ENCODE data around the gene NOL4L.

The NOL4L gene

GRCh38 chr20:32539817-32540675 is 45.1 kb downstream of the NOL4L start:
- ATAC-seq (peak; percentile 51), DNase-seq (peak; percentile 74)

DNA sequence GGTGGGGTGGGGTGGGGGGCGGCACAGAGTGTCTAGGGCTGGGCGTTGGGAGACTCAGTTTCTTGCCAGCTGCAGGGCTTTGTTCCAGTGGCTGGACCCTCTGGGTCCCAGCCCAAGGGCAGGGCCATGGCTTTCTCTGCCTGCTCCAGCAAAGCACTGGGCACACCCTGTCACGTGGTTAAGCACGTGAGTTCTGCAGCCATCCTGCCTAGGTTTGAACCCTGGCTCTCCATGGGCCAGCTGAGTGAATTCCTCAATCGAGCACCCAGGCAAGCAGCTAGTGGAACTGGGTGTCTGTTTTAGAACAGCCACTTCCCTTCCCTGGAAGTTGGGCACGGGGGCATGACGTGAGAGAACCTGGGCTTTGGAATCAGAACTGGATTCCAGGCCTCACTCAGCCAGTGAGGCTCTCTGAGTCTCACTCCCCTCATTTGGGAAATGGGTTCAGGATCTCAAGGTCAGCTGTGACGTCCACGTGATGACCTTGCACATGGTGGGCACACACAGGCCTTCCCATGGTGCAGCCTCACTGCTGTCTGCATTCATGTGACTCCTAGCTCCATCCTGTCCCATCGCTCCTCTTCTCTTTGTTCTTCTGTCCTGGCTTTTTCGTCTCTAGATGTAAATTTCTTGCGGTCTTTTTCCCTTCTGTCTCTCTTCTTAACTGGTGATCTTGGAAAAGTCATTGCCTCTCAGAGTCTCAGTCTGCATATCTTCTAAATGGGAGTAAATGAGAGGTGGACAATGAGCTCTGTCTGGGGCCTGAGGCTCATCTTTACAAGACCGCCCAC is 45.9 kb downstream of the NOL4L start:
- DNase-seq (peak; percentile 54), ATAC-seq (no peak)

DNA sequence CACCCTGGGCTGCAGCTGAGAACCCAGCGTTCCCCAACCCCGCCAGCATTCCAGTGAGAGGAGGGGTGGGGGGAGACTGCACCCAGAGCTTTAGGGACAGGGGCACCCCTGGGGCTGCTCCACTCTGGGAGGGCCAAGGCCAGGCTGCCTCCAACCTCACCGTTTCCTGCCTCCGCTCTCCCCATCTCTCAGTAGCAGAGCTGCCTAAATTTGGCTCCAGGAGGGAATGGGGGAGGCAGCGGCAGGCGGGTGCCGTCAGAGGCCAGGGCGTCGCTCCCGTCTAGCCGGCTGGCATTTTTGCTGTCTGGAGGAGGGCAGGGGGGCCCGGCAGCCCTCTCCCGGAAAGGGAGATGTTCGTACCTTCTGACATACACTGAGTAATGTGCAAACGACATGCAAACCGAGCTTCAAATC is 46.6 kb downstream of the NOL4L start:
- ATAC-seq, result no peak
- DNase-seq, result peak; percentile 44

DNA sequence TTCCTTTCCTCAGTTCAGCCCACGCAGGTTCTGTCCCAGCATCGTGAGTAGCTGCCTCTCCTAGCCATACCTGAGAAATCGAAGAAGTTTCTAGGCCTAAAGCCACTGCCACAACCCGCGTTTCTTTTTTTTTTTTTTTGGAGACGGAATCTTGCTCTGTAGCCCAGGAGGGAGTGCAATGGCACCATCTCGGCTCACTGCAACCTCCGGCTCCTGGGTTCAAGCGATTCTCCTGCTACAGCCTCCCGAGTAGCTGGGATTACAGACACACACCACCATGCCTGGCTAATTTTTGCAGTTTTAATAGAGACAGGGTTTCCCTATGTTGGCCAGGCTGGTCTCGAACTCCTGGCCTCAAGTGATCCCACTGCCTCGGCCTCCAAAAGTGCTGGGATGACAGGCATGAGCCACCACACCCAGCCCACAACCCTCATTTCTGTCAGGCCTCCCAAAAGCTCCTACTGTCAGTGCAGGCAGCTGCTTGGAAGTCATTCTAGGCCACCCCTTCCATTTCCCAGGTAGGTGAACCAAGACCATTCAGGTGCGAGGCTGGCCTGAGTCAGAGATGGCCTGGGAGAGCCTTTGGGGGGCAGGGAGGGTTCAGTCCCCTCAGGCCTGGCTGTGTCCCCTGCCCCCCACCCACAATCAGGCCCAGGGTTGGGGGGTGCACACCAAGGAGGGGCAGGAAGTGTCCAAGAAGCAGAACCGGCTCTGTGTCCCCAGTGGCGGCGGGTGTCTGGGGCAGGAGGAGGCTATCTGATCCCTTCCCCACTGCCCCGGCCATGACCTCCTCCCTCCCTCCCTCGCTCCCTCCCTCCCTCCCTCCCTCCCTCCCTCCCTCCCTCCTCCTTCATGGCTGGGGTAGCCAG is 47.2 kb downstream of the NOL4L start:
- no peak for ATAC-seq
- DNase-seq, result peak; percentile 46

DNA sequence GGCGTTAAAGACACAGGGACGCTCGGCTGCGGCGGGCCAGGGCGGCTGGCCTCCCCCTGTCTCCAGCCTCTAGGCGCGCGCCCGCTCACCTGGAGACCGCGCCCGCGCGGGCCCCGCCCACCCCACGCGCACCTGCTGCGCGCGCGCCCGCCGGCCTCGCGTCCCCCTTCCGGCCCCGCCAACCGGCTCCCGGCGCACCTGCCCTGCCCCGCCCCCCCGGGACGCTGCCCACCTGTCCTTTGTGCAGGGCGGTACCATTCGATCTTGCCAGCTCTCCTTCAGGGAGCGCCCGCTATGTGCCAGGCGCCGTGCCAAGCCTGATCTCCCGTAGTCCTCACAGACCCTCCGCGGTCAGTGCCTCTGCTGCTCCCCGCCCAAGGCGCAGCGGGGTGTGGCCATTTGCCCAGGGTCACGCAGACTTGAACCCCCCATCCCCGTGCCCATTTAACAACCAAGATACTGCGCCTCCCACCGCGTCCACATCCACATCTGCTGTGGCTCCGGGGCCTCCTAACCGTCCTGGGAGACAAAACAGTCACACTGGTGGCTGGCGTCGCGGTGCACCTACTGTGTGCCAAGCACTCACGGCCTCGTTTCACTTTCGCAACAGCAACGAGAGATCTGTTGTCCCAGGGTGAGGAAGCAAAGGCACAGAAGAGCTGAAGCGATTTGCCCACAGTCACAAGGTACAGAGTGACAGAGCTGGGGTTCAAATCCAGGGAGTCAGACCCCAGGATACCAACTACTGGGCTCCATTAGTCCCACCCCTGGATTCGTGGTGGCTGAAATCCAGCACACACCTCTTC is 48.1 kb downstream of the NOL4L start:
- peak; percentile 60 for DNase-seq

GRCh38 chr20:32535953-32536823 is 48.9 kb downstream of the NOL4L start:
- DNase-seq, result peak; percentile 79

More for the DNA sequence above, 48.1 kb downstream of the NOL4L start:
- ATAC-seq, result no peak

DNA sequence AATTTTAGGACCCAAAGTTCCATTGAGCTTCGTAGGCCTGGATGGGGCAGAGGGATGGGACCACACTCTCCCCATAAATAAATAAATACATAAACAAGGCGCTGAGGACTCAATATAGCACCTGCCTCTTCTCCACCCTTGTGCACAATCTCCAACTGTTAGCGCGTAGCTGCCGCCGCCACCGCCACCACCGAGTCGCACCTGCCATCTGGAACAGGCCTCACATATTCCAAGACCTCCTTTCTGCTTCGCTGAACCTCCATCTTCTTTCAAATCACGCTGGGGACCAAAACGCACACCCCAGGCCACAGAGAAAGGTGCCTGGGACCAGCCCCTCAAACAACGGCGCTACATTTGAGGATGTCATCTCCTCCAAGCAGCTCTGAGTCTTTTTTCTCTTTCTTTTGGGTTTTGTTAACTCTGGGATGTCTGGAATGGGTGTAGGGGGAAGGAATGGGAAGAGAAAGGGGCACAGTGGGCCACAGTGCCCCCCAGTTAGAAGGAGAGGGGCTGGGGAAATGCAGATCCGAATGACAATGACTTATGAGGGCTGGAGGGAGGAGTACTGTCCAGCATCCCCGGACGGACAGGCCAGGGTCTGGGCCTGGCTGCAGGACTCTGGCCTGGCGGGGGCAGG is 49.7 kb downstream of the NOL4L start:
- ATAC-seq, result no peak
- no peak for DNase-seq

More at GRCh38 chr20:32535953-32536823, 48.9 kb downstream of the NOL4L start:
- peak; percentile 34 for ATAC-seq

DNA sequence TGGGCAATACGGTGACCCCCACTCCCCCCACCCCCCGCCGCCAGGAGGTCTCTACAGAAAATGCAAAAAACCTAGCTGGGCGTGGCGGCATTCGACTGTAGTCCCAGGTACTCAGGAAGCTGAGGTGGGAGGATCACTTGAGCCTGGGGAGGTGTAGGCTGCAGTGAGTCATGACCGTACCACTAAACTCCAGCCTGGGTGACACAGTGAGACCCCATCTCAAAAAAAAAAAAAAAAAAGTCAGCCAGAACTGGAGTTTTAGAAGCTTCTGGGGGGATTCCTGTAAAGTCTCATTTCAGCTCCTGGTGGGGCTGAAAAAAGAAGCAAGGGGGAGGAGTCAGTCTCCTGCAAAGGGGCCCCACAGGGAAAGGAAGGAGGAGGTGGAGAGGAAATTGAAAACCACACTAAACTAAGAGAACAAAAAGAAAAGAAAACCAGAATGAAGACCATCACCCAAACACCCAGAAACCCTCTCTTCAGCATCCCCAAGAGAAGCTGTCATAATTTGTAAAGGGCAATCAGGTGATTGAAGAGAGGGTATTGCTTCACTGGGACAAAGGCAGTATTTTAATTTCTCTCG is 50.4 kb downstream of the NOL4L start:
- ATAC-seq (peak; percentile 39), DNase-seq (peak; percentile 48)

DNA sequence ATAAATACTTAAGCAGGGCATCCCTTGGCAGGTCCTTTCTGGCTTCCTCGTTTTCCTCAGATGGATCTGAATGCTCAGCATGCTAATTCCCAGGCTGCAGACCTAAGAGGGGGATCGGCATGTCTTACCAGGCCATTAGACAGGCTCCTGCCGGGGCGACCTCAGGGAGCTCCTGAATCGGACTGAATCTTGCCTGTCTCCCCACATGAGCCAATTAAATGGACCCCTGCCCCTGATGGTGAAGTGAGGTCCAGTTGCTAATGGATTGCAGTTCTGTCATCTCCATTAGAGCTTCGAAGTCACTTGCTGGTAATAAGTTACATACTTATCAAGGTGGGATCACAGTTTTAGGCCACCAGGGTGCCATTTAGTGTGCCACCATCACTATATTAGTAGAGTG is 51.4 kb downstream of the NOL4L start:
- ATAC-seq (no peak), DNase-seq (no peak)

DNA sequence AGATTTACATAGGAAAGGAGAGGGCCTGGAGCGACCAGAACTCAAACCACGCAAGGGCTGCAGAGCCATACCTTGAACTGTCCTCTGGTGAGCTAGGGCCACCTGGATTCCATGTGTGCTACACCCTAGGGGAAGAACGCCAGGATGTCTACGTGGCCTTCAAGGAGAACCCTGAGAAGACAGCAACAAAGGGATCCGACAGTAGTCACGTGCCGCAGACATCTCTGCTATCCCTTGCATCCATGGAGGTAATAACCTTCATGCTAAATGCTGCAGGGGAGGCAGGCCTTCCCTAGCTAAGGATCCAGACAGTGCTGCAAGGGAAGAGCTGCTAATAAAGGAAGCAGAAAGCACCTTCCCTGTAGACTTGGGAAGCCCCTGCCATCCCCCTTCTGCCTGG is 52.9 kb downstream of the NOL4L start:
- no peak for DNase-seq
- ATAC-seq, result no peak

DNA sequence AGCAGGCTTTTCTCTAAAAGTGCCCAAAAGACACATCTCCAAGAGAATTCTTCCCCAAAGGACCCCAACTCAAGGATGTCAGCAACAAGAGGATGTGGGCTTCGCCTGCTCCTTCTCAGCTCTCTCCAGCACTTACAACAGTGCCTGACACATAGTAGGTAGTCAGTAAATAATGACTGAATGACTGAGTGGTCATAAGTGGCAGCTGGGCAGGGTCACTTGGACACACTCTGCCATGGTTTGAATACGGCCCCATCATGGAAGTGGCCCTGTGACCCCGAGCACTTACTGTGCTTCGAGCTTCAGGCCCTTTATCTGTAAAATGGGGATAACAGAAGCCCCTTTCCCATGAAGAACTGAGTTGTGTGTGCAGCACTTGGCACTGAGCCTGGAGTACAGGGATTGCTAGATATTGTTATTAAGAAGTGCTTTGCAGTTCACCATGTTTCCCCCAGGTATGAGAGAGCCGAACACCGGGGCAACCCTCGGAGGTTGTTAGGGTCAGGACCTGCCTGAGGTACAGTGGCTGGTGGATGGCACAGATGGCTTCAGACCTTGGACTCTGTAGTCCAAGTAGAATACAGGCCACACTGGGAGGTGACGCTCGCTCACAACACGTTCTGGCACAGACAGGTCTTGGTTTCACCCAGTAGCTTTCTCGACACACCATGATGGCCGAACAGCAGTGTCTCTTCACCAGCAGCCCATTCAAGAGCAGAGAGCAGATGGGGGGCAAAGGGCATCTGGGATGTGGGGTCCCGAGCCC is 56.0 kb downstream of the NOL4L start:
- ATAC-seq, result no peak

GRCh38 chr20:32528171-32528891 is 56.8 kb downstream of the NOL4L start:
- DNase-seq, result peak; percentile 41
- peak; percentile 33 for ATAC-seq

More for the DNA sequence above, 56.0 kb downstream of the NOL4L start:
- DNase-seq, result no peak

DNA sequence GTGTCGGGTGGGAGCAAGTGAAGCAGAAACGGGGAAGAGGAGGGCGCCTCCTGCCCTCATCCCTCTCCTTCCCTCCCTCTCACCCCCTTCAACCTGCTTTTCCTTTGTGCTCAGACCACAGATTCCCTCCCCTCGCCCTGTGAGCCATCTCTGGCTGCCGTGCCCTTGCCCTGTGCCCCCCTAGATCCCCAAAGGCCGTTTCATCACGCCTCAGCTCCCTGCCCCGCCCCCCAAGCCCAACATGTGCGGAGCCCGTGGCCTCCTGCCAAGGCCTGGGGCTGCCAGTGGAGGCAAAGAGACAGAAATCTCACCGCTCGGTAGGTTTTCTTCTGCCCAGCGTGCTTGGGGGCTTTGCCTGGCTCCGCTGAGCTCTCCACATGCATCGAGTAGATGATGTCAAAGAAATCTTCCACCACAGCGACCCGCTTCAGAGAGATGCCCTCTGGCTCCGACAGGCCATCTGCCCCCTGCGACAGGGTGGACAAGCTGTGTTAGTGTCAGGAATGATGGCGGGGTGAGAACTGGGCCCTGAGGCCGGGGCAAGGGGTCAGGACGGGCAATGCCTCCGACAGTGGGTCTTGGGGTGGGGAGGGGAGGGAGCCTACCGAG is 57.6 kb downstream of the NOL4L start:
- DNase-seq, result peak; percentile 68
- ATAC-seq, result no peak

- peak; percentile 24 for ATAC-seq
- DNase-seq, result peak; percentile 44
Measured at GRCh38 chr20:32527052-32527446, 58.1 kb downstream of the NOL4L start.

- DNase-seq, result no peak
- peak; percentile 2 for ATAC-seq
Measured at GRCh38 chr20:32526541-32526940, 58.6 kb downstream of the NOL4L start.

DNA sequence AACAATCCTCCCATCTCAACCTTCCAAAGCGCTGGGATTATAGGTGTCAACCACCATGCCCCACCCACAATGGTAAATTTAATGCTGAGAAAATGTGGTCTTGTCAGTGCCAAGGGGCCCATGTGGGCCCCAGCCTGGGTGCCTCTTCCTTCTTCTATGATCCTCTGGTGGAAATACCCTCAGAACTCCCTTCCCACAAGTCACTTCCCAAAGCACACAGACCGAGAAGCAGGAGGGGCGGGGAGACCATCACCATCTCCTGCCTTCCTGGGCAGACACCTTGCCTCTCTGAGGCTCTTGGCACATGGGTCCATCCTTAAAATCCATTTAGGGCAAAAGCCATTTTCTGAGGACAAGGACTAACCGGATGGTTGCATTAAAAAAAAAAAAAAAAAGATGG is 59.0 kb downstream of the NOL4L start:
- ATAC-seq (no peak), DNase-seq (no peak)

DNA sequence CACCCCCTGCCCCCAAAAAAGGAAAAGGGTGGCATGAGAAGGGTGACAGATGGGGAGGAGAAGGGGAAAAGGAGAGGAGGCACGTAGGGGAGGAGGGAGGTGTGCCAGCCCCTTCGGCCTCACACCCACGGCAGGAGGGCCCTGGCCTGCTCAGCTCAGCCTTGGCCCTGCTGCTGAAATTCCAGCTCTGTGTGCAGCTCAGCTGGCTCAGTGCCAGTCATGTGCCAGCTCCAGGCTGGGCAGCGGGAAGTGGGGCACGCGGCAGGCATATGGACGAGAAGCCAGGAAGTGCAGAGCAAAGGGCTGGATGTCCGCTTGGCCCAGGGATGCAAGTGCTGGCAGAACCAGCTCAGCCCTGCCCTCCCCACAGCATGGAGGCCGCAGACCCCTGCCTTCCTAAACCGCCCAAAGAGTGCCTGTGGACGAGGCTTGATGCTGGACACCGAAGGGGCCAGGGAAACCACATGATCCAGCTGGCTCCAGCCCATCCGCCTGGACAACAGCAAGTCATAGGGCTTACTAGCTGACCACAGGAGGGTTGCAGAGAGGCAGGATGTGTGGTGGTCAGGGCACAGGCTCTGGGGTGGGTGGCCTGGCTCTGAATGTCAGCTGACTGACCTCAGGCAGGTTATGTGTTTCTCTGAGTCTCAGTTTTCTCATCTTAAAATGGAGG is 60.2 kb downstream of the NOL4L start:
- no peak for DNase-seq
- no peak for ATAC-seq

Data from stimulated activated naive CD8-positive, alpha-beta T cell treated with anti-CD3 and anti-CD28 coated beads, Interleukin-15, Interleukin-2, amounts not matched to agents 100 U/mL and 50 U/mL, for 24 hours (primary cell).